Sigmoid colon (tissue), 7 donors: ENCODE measurements around the gene CARMIL1. TPM values are rescaled to one million over a fixed set of nuclear protein-coding genes. Genes with fewer than 3 reads are reported as not detected.
A peak's percentile ranks its signal among the peaks of the same experiment; 100 is the strongest.

ENCODE experiments used
- DNase-seq: peaks from one replicate; pipeline ENCODE4 v3.0.0-alpha.2; 2019
- H3K27ac ChIP-seq, 4 donors: fragments of 200-600 bp; sonication (generic); one replicate each; pipeline ENCODE4 v1.5.1; 2016 to 2019; ENCODE audit warnings: mild to moderate bottlenecking in 1 of 4
- H3K27me3 ChIP-seq, 3 donors: fragments of 200-600 bp; sonication (generic); one replicate each; pipeline ENCODE4 v1.5.1; 2019; ENCODE audit warnings: mild to moderate bottlenecking in 1 of 3
- H3K36me3 ChIP-seq, 4 donors: fragments of 200-600 bp; sonication (generic); one replicate each; pipeline ENCODE4 v1.5.1; 2016 to 2019
- H3K4me1 ChIP-seq, 4 donors: fragments of 200-600 bp; sonication (generic); one replicate each; pipeline ENCODE4 v1.5.1; 2017 to 2019
- H3K4me3 ChIP-seq, 4 donors: fragments of 200-600 bp; sonication (generic); one replicate each; pipeline ENCODE4 v1.5.1; 2017 to 2019; ENCODE audit warnings: mild to moderate bottlenecking in 2 of 4, moderate library complexity in 1 of 4
- H3K9me3 ChIP-seq, 4 donors: fragments of 200-600 bp in 3 of 4; sonication (generic) in 3 of 4; one replicate each; pipeline versions ENCODE4 v1.5.1 to v1.6.1; 2013 to 2019
- CTCF ChIP-seq, 4 experiments: fragments of 450-650 bp in 3 of 4; fragments of 200-600 bp in 1 of 4; IDR thresholded peaks; one replicate each; pipeline ENCODE4 v1.5.1; 2016 to 2019; ENCODE audit warnings: antibody characterized with exemption in 4 of 4, mild to moderate bottlenecking in 3 of 4, moderate library complexity in 2 of 4
- EP300 ChIP-seq, 4 donors: sonication (generic); formaldehyde crosslinking; IDR thresholded peaks; one replicate each; pipeline ENCODE4 v1.6.1; 2017; ENCODE audit warnings: antibody characterized with exemption in 4 of 4
- POLR2A ChIP-seq, 2 donors: fragments of 450-650 bp; IDR thresholded peaks; one replicate each; pipeline ENCODE4 v1.6.1; 2016; ENCODE audit warnings: antibody characterized with exemption in 2 of 2, mild to moderate bottlenecking in 2 of 2, moderate library complexity in 2 of 2
- POLR2AphosphoS5 ChIP-seq, 4 donors: sonication (generic); formaldehyde crosslinking; IDR thresholded peaks; one replicate each; pipeline ENCODE4 v1.6.1; 2017; ENCODE audit warnings: antibody characterized with exemption in 4 of 4
- WGBS, 2 donors: extraction: QIAGEN DNeasy Blood & Tissue Kit; methylation state at CpG; one replicate each; pipeline ENCODE4 v1.1.7; 2013; 5-methylcytosine and 5-hydroxymethylcytosine counted together
- intact Hi-C: fragments of 100-400 bp; cut with DNase I; formaldehyde crosslinking; loops from one replicate; pipeline ENCODE4 v1.15.1; 2023
- polyA plus RNA-seq, 3 donors: library from polyadenylated mRNA; stranded (reverse); fragments of 200-250 nt; gene quantifications; one replicate each; pipeline ENCODE4 v1.2.3, GENCODE V29; 2013
- total RNA-seq, 4 donors: library from RNA; depleted of rRNA; stranded (reverse); fragments of >200 nt; gene quantifications; one replicate each; pipeline ENCODE4 v1.1.0, GENCODE V29; 2016
- donor health status: healthy with polysubstance abuse.
- donor health status: Bipolar disorder and iron deficiency.
- donor health status: healthy.

The CARMIL1 gene
- total and polyA plus RNA-seq, 7 donors: 3.4 to 24.0 (median 8.2) TPM

DNA sequence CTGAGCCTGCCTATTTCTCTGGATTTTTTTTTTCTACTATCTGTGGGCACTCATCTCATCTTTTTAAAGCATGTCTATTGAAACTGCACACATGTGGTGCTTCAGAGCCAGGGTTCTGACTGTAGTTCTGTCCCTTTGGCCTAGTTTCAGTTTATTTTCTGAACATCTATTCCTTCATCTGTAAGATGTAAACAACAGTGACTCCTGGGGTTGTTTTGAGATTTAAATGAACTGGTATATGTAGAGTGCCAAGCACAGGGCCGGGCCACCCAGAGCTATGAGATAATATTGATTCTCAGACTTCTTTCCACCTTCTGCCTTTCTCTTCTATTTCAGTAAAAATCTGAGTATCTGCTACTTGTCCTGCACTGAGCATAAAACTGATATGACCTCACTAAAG is 185.1 kb downstream of the CARMIL1 start:
- H3K27me3 ChIP-seq: no peaks in the 10 kb centered on the region
- WGBS, 2 donors: 86 to 98% methylated on average over 1 of the region's 1 CpG
- H3K36me3 ChIP-seq: no peaks in the 10 kb centered on the region
- H3K27ac ChIP-seq: no peak overlapping the region
- no peak overlapping the region for H3K4me3 ChIP-seq
- no peak for DNase-seq
- intact Hi-C loops: no loop called here
- no peak for TF ChIP-seq EP300 (IDR thresholded peaks at IDR 0.05)
- no peak for TF ChIP-seq CTCF (IDR thresholded peaks at IDR 0.05)
- TF ChIP-seq POLR2A (IDR thresholded peaks at IDR 0.05): no peak
- TF ChIP-seq POLR2AphosphoS5 (IDR thresholded peaks at IDR 0.05): no peak
- H3K4me1 ChIP-seq: no peaks in the 10 kb centered on the region
- no peaks in the 10 kb centered on the region for H3K9me3 ChIP-seq

DNA sequence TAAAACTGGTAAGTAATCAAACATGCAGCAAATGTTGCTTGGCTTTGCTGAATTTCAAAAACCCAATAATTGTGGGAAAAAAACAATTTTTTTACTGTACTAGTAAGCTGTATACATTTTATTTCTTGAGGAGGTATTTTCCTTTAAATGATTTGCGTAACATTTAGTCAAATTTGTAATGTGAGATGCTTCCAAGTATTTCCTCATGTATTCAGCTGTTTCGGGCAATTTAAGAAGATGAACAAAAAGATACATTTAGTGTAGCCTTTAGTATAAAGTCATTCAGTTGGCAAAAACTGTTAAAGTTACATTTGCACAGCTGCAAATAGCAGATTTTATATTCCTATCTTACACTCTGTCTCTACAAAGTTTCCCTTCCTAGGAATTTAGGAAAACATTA is 186.8 kb downstream of the CARMIL1 start:
- DNase-seq: no peak
- intact Hi-C loops: no loop called here
- TF ChIP-seq CTCF (IDR thresholded peaks at IDR 0.05): no peak
- TF ChIP-seq POLR2AphosphoS5 (IDR thresholded peaks at IDR 0.05): no peak
- no peak for TF ChIP-seq EP300 (IDR thresholded peaks at IDR 0.05)
- Histone ChIP-seq H3K9me3 (no peaks in the 10 kb centered on the region), H3K27ac (no peak overlapping the region), H3K4me1 (no peaks in the 10 kb centered on the region), H3K27me3 (no peaks in the 10 kb centered on the region), H3K36me3 (no peaks in the 10 kb centered on the region), H3K4me3 (no peak overlapping the region)
- WGBS, 2 donors: 91 to 93% methylated on average over 2 of the region's 2 CpGs

GRCh38 chr6:25468881-25469280 is 189.7 kb downstream of the CARMIL1 start:
- intact Hi-C loops: no loop called here
- DNase-seq: no peak
- no peak overlapping the region for H3K27ac ChIP-seq
- 97 to 98% methylated on average over 2 of the region's 2 CpGs for WGBS, 2 donors
- H3K27me3 ChIP-seq: no peaks in the 10 kb centered on the region
- H3K4me3 ChIP-seq: no peak overlapping the region
- TF ChIP-seq EP300 (IDR thresholded peaks at IDR 0.05) (no peak), POLR2AphosphoS5 (IDR thresholded peaks at IDR 0.05) (no peak), POLR2A (IDR thresholded peaks at IDR 0.05) (no peak), CTCF (IDR thresholded peaks at IDR 0.05) (no peak)
- no peaks in the 10 kb centered on the region for H3K4me1 ChIP-seq
- H3K9me3 ChIP-seq: no peaks in the 10 kb centered on the region
- H3K36me3 ChIP-seq: no peaks in the 10 kb centered on the region

DNA sequence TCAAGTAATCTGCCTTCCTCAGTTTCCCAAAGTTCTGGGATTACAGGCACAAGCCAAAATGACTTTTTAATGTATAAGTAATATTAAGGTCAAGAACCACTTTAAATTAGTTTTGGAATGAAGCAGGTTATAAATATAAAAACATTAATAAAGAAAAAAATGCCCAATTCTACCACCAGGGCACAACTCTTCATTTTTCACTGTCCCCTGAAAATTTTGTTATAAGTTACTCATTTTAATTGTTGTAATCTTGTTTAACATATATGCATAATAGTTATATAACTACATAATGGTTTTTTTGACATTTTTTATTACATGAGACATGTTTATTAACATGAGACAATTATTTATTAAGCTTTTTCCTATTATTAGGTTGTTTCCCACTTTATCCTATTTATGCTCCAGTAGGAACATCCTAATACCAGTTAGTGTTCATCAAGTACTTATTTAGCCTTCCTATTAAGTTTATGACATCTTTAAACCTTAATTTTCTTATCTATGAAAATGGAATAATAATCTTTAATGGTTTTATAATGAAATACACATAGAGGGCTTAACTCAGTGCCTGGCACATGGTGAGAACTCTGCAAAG is 190.7 kb downstream of the CARMIL1 start:
- intact Hi-C loops: no loop called here
- Histone ChIP-seq H3K27ac (no peak overlapping the region), H3K4me1 (no peaks in the 10 kb centered on the region), H3K9me3 (no peaks in the 10 kb centered on the region), H3K36me3 (no peaks in the 10 kb centered on the region), H3K4me3 (no peak overlapping the region), H3K27me3 (no peaks in the 10 kb centered on the region)
- peak in 1 of 4 experiments; percentile 7 for TF ChIP-seq CTCF (IDR thresholded peaks at IDR 0.05)
- TF ChIP-seq EP300 (IDR thresholded peaks at IDR 0.05): no peak
- TF ChIP-seq POLR2AphosphoS5 (IDR thresholded peaks at IDR 0.05): no peak
- TF ChIP-seq POLR2A (IDR thresholded peaks at IDR 0.05): no peak
- DNase-seq: no peak

- Histone ChIP-seq H3K27ac (no peak overlapping the region), H3K27me3 (no peaks in the 10 kb centered on the region), H3K4me3 (no peak overlapping the region), H3K36me3 (no peaks in the 10 kb centered on the region), H3K9me3 (no peaks in the 10 kb centered on the region), H3K4me1 (no peaks in the 10 kb centered on the region)
- no peak for DNase-seq
- 93 to 98% methylated on average over 3 of the region's 3 CpGs for WGBS, 2 donors
- TF ChIP-seq CTCF (IDR thresholded peaks at IDR 0.05) (no peak), POLR2AphosphoS5 (IDR thresholded peaks at IDR 0.05) (no peak), POLR2A (IDR thresholded peaks at IDR 0.05) (no peak), EP300 (IDR thresholded peaks at IDR 0.05) (no peak)
- intact Hi-C loops: no loop called here
These were observed 193.1 kb downstream of the CARMIL1 start for GRCh38 chr6:25472306-25472705.
